Endothelial cell (in vitro differentiated cells): ENCODE measurements around the gene SPATA31C1. TPM values are rescaled to one million over a fixed set of nuclear protein-coding genes. Genes with fewer than 3 reads are reported as not detected.

Experiments
- DNase-seq: peaks from one replicate; pipeline ENCODE4 v3.0.0; 2021; ENCODE audit warnings: low spot score
- H3K27ac Mint-ChIP-seq: one replicate; pipeline ENCODE4 v1.8.0; 2021; ENCODE audit warnings: mixed read lengths, inconsistent platforms; ENCODE audit not compliant: unreplicated experiment
- H3K27me3 Mint-ChIP-seq: one replicate; pipeline ENCODE4 v1.8.0; 2021; ENCODE audit warnings: mild to moderate bottlenecking, moderate library complexity, mixed read lengths, inconsistent platforms; ENCODE audit not compliant: unreplicated experiment
- H3K36me3 Mint-ChIP-seq: one replicate; pipeline ENCODE4 v1.8.0; 2021; ENCODE audit warnings: mild to moderate bottlenecking, low read depth, mixed read lengths, inconsistent platforms; ENCODE audit not compliant: unreplicated experiment
- H3K4me1 Mint-ChIP-seq: one replicate; pipeline ENCODE4 v1.8.0; 2021; ENCODE audit warnings: mild to moderate bottlenecking, mixed read lengths, inconsistent platforms; ENCODE audit not compliant: unreplicated experiment
- H3K4me3 Mint-ChIP-seq: one replicate; pipeline ENCODE4 v1.8.0; 2021; ENCODE audit warnings: mild to moderate bottlenecking, mixed read lengths, inconsistent platforms; ENCODE audit not compliant: unreplicated experiment
- H3K9me3 Mint-ChIP-seq: one replicate; pipeline ENCODE4 v1.8.0; 2021; ENCODE audit warnings: mixed read lengths, inconsistent platforms; ENCODE audit not compliant: unreplicated experiment
- total RNA-seq: library from RNA; stranded (reverse); fragmentation: NEBNext Ultra II Directional; extraction: Animal tissue kit (Norgen Biotek cat#: 25700); gene quantifications from one replicate; pipeline ENCODE4 v1.2.1, GENCODE V29; 2021; ENCODE audit not compliant: unreplicated experiment
- TF ChIP-seq, protein P1 (sequence below): fragments of 200-600 bp; sonication (generic); IDR thresholded peaks from one replicate; pipeline ENCODE4 v1.5.0; 2021; ENCODE audit warnings: antibody characterized with exemption; ENCODE audit not compliant: unreplicated experiment

The SPATA31C1 gene
- total RNA-seq, 1 donor from 2014 or later: not detected

DNA sequence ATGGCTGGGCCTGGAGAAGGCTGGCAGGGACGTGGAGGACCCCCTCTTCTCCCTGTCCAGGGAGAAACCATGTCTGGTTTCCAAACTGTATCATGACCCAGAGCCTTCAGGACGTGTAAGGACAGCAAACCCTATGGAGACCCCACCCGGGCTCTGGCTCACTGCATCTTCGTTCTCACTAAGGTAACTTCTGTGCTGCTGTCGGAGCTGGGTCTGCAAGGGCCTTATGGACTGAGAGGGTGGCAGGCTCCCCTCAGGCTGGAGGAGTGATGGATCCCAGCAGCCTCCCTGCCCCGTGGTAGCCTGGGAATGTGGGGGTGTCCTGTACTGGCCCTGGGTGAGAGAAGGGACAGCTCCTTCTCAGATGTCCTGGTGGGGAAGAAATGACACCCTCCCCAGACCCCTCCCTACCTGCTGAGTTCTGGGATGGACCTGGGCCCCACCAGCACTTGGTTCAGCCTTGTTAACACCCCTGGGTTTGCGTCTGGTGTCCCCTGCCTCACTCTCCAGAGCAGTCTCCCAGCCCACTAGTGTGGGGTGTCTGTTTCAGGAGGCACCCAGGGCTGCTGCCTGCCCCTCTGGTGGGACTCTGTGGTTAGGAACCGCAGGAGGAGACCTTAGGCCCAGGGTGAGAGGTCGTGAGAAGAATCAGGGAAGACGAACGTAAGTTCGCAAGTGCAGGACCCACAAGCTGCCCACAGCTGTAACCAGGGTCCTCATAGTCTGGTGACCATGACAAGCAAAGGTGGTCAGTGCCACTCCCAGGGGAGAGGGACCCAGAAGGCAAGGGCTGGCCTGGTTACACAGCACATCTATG is 28.5 kb upstream of the SPATA31C1 start:
- DNase-seq: no peak
- no peaks in the 10 kb centered on the region for H3K9me3 Mint-ChIP-seq
- H3K27me3 Mint-ChIP-seq: peaks cover 6% of the 10 kb centered on the region
- H3K36me3 Mint-ChIP-seq: no peaks in the 10 kb centered on the region
- no peak overlapping the region for H3K27ac Mint-ChIP-seq
- no peaks in the 10 kb centered on the region for H3K4me1 Mint-ChIP-seq
- no peak overlapping the region for H3K4me3 Mint-ChIP-seq
- TF ChIP-seq, protein P1, sequence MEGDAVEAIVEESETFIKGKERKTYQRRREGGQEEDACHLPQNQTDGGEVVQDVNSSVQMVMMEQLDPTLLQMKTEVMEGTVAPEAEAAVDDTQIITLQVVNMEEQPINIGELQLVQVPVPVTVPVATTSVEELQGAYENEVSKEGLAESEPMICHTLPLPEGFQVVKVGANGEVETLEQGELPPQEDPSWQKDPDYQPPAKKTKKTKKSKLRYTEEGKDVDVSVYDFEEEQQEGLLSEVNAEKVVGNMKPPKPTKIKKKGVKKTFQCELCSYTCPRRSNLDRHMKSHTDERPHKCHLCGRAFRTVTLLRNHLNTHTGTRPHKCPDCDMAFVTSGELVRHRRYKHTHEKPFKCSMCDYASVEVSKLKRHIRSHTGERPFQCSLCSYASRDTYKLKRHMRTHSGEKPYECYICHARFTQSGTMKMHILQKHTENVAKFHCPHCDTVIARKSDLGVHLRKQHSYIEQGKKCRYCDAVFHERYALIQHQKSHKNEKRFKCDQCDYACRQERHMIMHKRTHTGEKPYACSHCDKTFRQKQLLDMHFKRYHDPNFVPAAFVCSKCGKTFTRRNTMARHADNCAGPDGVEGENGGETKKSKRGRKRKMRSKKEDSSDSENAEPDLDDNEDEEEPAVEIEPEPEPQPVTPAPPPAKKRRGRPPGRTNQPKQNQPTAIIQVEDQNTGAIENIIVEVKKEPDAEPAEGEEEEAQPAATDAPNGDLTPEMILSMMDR: no peak

DNA sequence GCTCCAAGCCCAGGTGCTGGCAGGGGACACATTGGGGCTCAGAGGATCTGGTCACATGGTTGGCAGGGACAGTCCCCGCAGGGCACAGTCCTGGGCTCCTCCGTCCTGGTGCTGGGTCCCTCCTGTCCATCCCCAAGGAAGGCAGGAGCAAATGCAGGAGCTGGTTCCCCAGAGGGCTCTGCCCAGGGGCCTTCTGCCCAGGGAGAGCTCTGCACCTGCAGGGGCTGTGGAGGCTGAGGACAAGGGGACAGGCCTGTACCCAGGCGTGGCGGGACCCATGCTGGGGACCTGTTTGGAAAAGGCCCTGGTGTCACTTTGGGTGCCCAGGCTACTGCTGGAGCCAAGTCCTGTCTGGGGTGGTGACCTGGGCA is 27.9 kb upstream of the SPATA31C1 start:
- TF ChIP-seq, protein P1: no peak
- H3K36me3 Mint-ChIP-seq: no peaks in the 10 kb centered on the region
- DNase-seq: no peak
- H3K27ac Mint-ChIP-seq: no peak overlapping the region
- H3K4me1 Mint-ChIP-seq: no peaks in the 10 kb centered on the region
- no peak overlapping the region for H3K4me3 Mint-ChIP-seq
- no peaks in the 10 kb centered on the region for H3K9me3 Mint-ChIP-seq
- H3K27me3 Mint-ChIP-seq: peaks cover 6% of the 10 kb centered on the region

DNA sequence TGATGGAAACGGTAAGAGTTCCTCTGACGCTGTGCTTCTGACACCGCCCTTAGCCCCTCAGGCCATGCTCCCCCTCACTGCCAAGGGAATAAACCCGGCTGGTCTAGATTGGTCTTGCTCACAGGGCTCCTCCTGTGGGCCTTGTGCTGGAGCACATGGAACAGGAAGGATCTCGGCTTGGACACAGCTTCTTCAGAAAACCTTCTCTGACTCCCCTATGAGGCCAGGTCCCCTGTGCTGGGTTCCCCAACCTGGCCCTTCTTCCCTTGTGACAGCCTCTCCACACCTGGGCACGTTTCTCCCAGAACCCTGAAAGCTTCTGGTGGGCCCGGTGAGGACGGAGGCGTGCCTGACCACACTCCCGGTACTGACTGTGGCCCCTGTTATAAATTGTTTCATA is 26.9 kb upstream of the SPATA31C1 start:
- no peak for DNase-seq
- H3K27ac Mint-ChIP-seq: no peak overlapping the region
- peaks cover 5% of the 10 kb centered on the region for H3K27me3 Mint-ChIP-seq
- H3K36me3 Mint-ChIP-seq: no peaks in the 10 kb centered on the region
- H3K4me1 Mint-ChIP-seq: no peaks in the 10 kb centered on the region
- TF ChIP-seq, protein P1: no peak
- H3K4me3 Mint-ChIP-seq: no peak overlapping the region
- H3K9me3 Mint-ChIP-seq: no peaks in the 10 kb centered on the region

DNA sequence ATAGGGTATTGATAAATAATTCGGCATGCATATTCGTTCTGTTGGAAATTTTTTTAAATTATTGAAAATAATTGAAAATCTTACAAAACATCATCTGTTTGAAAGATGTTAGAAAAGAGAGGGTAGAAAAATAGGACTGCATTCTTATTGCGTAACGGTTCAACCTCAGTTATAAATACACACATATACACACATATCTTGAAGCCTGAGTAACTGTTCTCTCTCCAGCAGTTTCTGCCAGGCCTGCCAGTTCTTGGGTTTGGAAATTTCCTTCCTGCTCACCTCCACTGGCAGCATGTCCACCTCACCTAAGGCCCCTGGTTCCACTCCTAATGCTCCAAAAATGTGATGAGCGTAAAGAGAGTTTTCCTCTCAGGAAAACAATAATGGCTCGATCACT is 26.0 kb upstream of the SPATA31C1 start:
- Mint-ChIP-seq H3K9me3 (no peaks in the 10 kb centered on the region), H3K27ac (no peak overlapping the region), H3K4me3 (no peak overlapping the region), H3K4me1 (no peaks in the 10 kb centered on the region), H3K36me3 (no peaks in the 10 kb centered on the region), H3K27me3 (peaks cover 1% of the 10 kb centered on the region)
- DNase-seq: no peak
- TF ChIP-seq, protein P1: no peak

DNA sequence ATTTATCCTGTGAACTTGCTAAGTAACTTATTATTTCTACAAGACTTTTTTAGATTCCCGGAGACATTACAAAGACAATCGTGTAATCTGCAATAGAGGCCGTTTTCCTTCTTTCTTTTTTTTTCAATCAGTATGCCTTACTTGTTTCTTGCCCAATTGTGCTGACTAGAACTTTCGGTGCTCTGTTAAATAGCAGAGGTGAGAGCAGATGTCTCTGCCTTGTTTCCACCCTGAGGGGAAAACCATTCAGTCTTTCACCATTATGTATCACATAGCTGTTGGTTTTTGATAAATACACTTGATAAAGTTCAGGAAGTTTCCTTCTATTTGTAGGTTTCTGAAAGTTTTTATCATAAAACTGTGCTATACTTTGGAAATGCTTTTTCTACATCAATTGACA is 24.8 kb upstream of the SPATA31C1 start:
- DNase-seq: no peak
- Mint-ChIP-seq H3K4me3 (no peak overlapping the region), H3K4me1 (no peaks in the 10 kb centered on the region), H3K36me3 (no peaks in the 10 kb centered on the region), H3K27ac (no peak overlapping the region), H3K9me3 (no peaks in the 10 kb centered on the region), H3K27me3 (peaks cover under 1% of the 10 kb centered on the region)
- TF ChIP-seq, protein P1: no peak
